HG03175 (cell line): Measurements from ENCODE around the gene PHKA2.
"Not testable (repeated sequence)": the region's sequence is repeated elsewhere in the genome, so short reads cannot be mapped to it uniquely, and the experiment has no call there.

ENCODE experiments used
- ATAC-seq: cut with Tn5 transposase; IDR thresholded peaks from one replicate; pipeline ENCODE4 v1.9.1; 2021; ENCODE audit warnings: mild to moderate bottlenecking, moderate library complexity; ENCODE audit not compliant: unreplicated experiment

The PHKA2 gene

DNA sequence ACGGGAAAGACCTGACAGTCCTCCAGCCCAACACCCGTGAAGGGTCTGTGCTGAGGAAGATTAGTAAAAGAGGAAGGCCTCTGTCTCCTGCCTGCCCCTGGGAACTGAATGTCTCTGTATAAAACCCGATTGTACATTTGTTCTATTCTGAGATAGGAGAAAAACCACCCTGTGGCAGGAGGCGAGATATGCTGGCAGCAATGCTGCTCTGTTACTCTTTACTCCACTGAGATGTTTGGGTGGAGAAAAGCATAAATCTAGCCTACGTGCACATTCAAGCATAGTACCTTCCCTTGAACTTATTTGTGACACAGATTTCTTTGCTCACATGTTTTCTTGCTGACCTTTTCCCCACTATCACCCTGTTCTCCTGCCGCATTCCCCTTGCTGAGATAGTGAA lies 3.7 kb downstream of the PHKA2 start:
- not testable (repeated sequence) for ATAC-seq

GRCh38 chrX:18974993-18975392 lies 8.9 kb downstream of the PHKA2 start:
- no peak for ATAC-seq

DNA sequence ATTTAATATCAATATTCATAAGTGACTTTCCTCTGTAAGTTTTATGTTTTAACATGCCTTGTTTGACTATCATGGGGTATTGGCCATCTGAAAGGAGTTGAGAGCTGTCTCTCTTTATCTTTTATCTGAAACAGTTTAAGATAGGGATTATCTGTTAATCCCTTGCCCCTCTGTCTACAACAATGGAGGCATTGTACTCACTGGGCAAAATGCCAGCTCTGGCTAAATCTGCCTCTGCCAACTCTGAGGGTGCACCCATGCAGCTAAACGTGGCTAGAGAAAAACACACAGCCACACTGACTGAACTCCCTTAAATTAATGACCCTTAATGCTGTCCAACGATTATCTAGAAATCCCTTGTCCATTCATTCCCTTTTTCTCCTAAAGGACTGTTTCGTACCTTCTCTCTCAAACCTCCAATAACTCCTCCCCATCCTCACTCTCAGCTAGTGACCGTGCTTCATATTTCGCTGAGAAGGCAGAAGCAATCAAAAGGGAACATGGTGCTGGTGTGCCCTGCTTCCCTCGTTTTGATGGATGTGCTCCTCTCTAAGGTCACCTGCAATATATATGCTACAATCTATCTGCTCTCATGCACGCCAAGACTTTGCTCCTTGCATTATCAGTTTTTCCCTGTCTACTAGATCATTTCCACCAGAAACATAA lies 10.3 kb downstream of the PHKA2 start:
- no peak for ATAC-seq

DNA sequence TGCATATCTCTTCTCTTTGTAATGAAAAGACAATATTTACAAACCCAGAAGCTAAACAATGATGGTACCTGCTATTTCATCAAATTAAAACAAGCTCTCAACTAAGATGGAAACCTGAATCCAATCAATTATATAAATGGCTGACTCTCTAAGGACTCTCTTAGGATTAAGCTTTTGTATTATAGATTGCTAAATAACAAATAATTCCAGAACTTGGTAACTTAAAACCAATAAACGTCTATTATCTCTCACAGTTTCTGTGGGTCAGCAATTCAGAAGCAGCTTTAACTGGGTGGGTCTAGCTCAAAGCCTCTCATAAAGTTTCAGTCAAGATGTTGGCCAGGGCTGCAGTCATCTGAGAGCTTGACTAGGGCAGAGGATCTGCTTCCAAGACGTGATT lies 12.4 kb downstream of the PHKA2 start:
- ATAC-seq = no peak

DNA sequence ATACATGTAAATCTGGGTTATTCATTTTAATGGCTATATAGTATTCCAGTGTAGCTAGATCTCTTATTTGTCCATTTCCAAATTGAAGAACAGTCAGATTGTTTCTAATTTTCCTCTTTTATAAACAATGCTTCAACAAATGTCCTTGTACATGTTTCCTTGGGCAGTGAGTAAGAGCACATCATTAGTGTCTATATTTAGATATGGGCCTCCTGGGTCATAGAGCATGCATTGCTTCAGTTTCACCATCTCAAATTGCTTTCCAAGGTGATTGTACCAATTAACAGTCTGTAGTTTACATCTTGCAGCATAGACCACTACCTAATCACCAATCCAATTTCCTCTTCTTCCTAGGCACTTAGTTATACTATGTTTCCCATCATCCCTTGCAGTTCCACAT lies 13.4 kb downstream of the PHKA2 start:
- no peak for ATAC-seq

DNA sequence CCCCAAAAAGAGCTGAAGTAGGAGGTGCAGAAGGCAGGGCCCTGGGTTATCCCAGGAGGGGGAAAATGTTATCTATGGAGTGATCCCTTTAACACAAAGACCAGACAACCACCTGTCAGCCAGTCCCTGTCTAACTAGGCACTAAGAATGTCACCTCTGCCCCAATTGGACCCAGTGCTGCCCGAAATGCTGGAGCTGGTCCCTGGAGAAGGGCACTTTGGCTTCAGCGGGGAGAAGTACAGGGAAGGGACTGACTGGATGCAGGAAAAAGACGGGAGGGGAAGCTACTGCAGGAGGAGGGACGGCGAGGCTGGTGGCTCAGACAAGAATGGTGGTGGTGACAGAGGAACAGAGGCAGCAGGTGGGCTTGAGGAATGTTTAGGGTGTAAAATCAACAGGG lies 17.3 kb downstream of the PHKA2 start:
- ATAC-seq = no peak

- no peak for ATAC-seq
Measured at GRCh38 chrX:18964901-18965300, 19.0 kb downstream of the PHKA2 start.

DNA sequence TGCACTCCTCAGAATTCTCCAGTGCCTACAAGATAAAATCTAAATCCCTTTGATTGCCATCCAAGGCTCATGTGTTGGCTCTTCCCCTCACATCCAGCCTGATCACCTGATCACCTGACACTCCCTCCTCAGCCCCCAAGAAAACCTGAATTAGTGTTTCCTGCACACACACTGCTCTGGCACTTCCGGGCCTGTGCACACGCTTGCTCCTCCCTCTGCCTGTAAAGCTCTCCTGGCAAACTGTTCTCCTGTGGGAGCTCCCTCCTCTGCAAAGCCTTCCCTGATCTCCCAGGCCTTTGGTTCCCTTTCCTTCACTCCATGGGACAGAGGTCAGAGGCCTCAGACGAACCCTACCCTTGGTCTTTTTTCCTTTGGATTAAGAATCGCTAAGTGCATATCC lies 19.9 kb downstream of the PHKA2 start:
- no peak for ATAC-seq

GRCh38 chrX:18962329-18962728 lies 21.6 kb downstream of the PHKA2 start:
- no peak for ATAC-seq

DNA sequence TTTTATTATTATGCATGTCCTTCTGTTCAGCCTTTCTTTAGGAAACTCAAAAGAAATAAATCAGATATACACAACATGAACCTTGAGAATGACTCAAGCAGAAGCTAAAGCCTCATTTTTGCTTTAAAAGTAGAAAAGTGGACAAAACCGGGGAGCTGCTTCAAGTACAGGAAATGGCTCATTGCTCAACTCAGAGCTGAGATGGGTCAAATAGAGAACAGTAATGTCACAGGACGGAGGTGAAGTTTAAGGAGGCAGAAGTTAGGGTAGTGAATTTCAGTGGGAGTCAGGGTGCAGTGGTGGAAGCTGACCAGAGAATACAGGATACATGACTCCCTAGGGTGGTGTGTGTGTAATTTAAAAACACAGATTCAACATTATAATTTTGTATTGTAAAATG lies 22.2 kb downstream of the PHKA2 start:
- no peak for ATAC-seq

DNA sequence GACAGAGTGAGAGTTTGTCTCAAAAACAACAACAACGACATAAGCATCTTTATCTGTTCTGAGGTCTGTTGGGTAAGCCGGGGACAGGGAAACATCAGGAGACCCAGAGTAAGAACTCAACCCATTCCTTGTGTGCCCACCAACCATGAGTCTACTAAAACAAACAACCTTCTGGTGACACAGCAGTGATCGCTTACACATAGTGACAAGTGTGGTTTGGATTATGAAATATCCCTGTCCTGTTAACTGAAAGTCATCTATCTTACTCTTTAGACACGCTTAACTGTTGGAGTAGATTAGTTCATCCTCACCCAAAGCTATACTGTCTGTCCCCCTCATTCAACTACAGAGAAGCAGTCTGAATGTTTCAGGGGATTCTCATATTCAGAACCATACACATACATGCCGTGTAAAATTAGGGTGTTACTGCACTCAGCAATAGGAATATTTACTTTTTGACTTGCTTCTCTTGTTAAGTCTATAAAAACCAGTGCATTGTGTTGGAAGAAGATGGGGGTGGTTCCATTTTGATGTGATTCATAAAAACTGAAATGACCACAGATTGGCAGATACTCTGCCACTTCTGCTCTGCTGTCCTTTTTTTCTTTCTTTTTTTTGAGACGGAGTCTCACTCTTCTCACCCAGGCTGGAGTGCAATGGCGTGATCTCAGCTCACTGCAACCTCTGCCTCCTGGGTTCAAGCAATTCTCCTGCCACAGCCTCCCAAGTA lies 27.4 kb downstream of the PHKA2 start:
- ATAC-seq = no peak

GRCh38 chrX:18955676-18956075 lies 28.2 kb downstream of the PHKA2 start:
- ATAC-seq = no peak

DNA sequence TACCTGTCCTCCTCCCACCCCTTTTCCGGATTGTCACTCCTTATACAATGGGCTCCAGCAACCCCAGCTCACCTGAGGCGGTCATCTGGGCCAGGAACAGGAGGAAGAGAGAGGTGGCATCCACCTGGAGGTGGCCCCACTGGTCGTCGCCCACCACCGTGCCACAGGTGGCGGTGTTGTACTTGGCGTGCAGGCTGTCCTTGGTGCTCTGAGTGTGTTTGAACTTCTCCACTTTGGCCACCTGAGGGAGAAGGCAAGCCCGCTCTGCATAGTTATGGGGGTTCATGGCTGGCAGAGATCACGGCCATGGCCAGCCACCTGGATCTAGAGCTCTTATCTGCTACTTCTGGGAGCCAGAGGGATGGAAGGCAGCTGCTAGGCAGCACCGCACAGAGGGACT lies 32.9 kb downstream of the PHKA2 start:
- no peak for ATAC-seq

GRCh38 chrX:18949944-18950301 lies 34.0 kb downstream of the PHKA2 start:
- no peak for ATAC-seq

DNA sequence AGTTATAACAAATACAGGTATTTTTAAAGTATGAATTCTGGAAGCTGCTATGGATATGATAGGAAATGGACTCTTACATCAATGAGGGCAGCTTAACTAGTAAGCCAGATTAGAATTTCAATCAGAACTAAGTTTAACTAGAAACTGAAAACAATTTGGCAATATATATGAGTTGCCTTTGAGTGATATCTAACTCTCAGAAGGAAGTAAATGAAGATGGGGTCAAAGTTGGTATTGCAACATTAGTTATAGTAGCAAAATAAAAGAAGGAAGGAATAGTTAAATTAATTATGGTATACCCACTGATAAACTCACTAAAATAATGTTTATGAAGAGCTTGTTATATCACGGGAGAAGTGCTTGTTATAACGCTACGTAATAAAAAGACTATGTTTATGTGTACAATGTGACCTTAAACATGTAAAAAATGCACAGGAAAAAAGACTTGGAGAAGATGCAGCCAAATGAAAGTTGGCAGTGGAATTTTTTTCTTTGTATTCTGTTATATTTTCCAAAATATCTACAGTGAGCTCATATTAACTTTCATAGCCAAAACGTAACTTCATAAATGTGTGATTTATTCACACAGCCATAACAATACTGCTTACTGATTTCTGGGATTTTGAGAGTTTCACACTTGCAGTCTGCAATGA lies 34.5 kb downstream of the PHKA2 start:
- ATAC-seq = no peak

- ATAC-seq = no peak
Measured at GRCh38 chrX:18946611-18947010, 37.3 kb downstream of the PHKA2 start.

DNA sequence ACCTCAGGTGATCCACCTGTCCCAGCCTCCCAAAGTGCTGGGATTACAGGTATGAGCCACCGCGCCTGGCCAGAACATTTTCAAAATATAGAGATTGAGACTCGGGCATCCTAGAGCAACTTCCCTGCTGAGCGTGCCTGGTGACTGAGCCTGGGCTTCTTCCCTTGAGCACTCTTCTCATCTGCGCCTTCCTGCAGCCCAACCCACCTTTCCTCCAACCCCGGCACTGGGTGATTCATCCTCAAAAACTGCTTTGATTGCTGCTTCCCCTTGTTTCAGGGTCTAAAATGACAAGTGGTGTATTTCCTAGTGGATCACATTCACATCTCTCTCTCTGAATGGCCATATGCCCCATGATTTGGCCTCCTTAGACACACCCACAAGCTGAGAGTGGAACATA lies 37.8 kb downstream of the PHKA2 start:
- no peak for ATAC-seq

GRCh38 chrX:18945483-18945882 lies 38.4 kb downstream of the PHKA2 start:
- no peak for ATAC-seq

- ATAC-seq = no peak
Measured at GRCh38 chrX:18944482-18944881, 39.4 kb downstream of the PHKA2 start.

- ATAC-seq = no peak
Measured at GRCh38 chrX:18941896-18942295, 42.0 kb downstream of the PHKA2 start.

DNA sequence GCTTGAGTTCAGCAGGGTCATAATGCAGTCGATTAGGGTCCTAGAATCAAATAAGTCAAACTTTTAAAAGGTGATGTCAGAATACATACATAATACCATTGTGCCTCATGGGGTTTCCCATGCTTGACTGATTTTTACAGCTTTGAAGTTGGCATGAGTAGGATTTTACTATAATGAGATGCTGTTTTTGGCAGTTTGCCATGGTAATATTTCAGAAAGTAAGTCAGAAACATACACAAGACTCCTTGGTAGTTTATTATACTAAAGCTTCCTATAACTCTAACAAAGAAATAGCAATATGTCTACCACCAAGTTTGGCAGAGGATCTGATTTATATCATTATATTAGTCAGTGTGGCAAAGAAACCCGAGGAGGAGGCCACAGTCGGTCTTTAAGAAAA lies 45.2 kb downstream of the PHKA2 start:
- ATAC-seq = no peak

- no peak for ATAC-seq
Measured at GRCh38 chrX:18937173-18937572, 46.7 kb downstream of the PHKA2 start.
